Raji (cell line): ENCODE measurements around the gene BBS1.
A peak's percentile ranks its signal among the peaks of the same experiment; 100 is the strongest.

Source experiments
- POLR2A ChIP-seq: IDR thresholded peaks from 2 replicates; pipeline ENCODE4 v1.6.1; 2011; ENCODE audit warnings: low read depth, low read length, control low read depth; ENCODE audit not compliant: insufficient read depth

Gene BBS1

DNA sequence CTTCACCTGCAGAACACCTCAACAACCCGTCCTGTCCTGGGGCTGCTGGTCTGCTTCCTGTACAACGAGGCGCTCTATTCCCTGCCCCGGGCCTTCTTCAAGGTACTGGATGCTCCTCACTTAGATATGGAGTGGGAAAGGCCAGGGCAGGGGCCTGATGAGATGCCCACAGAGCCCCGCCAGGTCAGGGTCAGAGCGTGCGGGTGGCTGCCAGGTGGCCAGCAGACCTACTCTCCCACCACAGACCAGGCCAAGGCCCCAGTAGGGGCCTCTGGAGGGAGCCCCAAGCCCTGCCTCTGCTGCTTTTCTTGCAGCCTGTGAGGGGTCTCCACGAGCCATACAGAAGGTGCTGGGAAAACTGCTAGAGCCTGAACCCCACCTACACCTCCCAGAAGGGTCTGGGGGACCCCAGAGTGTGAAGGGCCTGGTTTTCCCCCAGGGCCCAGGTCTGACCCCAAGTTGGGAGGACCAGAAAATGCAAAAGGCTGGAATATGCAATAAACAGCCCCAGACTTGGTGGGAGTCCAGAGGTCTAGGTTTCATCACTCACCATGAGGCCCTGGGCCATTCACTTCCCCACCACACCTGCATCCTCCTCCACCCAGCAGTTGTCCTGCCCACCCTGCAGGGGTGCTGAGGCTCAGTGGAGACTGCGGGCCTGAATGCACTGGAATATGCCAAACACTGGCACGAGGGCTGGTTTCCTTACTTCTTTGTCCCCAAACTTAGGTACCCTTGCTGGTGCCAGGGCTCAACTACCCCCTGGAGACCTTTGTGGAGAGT is 20.7 kb downstream of the BBS1 start:
- no peak for TF ChIP-seq POLR2A

DNA sequence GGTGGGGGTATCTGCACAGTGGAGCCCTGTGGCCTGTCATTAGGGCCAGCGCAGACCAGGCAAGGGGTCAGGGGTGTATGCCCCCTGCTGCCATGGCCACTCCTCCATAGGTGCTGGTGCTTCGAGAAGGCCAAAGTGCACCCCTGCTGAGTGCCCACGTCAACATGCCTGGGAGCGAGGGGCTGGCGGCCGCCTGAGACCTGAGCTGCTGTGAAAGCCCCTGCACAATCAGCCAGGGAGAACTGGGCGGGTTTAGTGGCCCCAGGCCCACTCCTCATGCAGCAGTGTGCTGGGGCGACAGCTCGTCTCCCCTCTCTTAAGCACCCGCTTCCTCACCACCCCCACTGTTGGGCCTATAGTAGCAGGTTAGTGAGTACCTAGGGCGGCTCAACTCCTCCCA is 21.4 kb downstream of the BBS1 start:
- TF ChIP-seq POLR2A: no peak

DNA sequence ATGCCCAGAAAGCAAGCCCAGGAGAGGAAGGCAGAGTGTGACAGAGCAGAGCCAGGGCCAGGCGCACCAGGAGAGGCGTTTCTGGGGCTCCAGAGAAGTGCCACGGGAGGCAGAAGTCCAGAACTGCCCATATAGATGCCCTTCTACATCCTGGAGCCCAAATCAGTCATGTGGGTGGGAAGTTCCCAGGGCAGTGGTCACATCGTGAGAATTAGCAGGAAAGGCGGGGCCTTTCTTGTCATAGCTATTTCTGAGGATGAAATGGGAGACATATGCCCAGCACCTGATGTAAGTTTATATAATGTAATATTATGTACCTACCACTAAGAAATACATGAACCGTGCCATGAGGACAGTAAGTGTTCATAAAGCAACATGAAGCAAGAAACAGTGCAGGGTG is 22.3 kb downstream of the BBS1 start:
- TF ChIP-seq POLR2A: no peak

DNA sequence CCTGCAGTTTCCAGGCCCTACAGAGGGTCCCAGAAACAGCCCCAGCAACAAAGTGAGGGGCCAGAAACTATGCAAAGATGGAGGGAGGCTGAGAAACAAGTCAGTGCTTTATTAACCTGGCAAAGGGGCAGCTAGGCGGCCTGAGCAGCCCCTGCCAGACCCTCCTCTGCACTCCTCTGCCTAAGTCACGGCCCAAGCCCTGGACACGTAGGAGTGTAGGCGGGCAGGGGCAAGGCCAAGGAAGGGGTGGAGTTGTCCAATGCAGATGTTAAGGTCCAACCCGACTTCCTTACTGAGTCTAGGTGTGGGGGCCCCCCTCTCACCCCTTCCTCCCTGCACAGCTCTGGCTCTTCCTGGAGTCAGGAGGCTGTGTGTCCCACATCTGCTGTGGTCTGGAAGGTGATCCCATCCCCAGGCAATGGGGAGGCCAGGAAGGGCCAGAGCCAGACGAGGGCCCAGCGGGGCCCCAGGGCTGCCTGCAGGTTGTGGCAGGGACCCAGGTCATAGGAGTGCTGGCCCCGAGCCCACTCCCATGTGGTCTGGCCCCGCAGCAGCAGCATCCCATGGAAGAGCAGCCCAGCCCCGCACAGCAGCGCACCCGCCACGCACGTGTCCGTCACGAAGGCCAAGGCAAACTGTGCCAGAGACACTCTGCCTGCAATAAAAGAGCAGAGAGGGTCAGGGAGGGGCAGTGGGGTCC is 28.9 kb downstream of the BBS1 start:
- TF ChIP-seq POLR2A: no peak

DNA sequence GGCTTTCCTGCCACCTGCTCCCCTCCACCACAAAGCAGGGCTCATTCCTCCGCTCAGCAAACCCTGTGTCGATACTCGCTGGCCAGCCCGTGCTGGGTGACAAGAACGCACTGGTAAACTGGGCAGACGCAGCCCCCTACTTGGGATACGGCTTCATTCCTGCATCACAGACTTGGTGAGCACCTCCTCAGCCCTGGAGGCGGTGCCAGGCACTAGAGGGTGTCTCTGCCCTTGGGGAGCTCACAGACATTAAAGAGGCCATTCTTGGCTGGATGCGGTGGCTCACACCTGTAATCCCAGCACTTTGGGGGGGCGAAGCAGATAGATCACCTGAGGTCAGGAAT is 29.4 kb downstream of the BBS1 start:
- TF ChIP-seq POLR2A: no peak

DNA sequence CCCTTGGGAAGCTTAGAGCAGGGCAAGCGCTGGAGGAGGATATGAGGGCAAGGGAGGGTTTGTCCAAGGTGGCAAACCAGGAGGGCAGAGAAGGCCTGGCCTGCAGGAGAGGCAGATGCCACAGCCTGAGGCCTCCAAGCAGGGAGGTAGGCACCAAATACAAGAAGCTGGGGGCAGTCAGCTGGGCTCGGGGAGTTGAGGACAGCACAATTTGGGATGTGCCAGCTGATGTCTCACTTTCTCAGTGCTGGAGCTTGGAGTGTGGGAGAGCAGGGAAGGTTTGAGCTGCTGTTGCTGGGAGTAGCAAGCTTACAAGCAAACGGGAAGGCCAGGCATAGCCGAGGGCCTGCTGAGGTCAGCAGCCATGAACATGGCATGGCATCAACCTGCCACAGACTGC is 31.5 kb downstream of the BBS1 start:
- no peak for TF ChIP-seq POLR2A

DNA sequence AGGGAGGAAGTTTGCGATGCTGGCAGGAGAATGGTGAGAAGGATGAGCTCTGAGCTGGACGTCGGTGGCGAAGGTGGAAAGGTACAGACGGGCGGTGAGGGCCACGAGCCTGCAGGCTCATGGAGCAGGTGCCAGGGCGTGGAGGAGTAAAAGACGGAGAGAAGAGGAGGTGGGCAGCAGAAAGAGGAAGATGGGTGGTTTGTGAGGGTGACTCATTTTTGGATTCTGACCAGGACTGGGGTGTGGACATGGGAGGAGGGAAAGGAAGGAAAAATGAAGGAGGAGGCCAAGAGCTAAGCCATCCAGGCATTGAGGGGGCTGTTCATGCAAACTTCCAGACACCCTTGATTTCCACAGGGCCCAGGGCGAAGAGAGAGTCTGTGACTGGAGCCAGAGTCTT is 31.9 kb downstream of the BBS1 start:
- no peak for TF ChIP-seq POLR2A

DNA sequence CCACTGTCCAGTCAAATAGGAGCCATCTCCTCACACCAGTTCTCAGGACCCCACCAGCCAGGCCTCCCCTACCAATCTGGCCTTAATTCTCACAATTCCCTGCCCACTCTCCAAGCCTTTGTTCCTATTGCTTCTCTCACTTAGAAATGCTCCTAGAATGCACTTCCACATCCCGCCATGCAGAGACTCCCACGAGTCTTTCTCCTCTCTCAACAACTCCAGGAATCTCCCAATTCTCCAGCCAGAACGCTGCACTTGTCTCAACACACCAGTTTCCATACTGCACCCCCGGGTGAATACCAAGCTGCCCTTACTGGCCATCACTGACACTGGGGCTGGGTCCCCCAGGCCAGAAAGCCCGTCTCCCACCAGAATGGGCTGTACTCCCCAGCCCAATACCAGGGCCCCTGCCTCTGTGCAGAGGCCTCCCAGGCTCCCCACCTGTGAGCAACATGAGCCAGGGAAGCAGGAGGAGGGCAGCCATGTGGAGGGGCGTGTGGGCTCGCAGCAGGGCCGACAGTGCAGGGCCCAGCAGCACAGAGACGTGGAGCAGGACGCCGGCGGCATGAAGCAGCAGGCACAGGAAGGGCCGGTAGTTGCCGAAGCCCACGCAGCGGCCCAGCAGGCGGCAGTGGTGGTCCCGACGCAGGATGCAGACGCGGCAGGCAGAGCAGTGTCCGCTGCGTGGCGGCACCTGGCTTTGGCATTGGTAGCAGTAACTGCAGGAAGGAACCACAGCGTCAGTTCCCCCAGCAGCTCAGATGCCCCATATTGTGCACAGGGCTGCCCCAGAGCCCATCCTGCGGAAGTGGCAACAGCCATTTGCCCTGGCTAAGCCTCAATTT is 33.0 kb downstream of the BBS1 start:
- no peak for TF ChIP-seq POLR2A

DNA sequence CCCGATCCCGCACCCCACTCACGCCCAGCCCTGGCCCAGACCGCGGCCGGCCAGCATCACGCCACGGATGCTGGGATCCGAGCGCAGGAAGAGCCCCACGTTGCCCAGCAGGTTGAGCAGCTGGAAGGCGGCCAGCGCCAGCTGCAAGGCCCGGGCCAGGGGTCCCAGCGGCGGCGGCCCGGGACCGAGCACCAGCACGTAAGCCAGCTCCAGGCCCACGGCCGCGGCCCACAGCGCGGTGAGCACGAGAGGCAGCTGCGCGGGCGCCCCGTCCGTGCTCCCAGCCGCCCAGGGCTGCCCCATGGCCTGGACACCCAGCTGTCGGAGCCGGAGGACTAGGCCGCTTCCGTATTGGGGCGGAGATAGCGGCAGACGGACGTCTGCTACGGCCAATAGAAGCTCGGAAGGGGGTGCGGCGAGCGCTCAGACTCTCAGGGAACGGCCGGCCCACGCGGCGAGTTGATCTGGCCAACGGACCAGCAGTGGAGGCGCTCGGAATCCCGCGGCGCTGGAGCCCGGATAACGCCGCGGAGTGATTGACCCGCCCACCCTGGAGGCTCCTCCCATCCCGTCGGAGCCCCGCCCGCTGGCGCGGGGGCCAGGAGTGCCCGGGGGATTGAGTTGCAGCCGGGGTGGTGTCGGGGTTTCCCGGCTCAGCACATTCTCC is 35.4 kb downstream of the BBS1 start, which contains the start of gene ZDHHC24:
Gene ZDHHC24 (minus strand): TSS at position 348 of the 667 bp plus-strand sequence. CDS start 45 bp downstream, at position 303.
- TF ChIP-seq POLR2A: peak; percentile 53; the same call in 1 of the 2 replicates

DNA sequence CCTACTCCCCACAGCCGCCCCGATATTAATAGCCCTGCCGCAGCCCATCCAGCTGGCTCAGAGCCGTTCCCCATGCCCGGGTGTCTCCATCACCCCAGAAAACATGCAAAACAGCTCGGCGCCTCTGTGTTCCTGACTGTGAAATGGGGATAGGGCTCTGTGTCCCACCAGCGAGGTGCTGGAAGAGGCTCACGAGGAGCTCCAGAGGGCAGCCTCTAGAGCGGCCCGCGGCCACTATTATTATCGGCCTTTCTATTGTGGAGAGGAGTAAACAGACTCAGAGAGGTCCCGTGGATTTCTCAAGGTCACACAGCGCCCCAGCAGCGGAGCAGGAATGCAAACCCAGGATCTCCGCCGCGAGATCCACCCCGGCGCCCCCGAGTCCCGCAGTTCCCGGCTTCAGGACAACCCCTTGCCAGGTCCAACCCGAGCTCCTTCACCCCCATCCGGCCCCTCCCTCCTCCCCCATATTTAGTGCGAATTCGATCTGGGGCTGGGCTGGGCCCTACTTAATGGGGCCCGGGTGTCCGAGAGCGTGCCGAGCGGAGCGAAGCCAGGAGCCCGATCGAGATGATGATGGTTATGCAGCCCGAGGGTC is 36.0 kb downstream of the BBS1 start, which contains the start of gene ACTN3:
Gene ACTN3 (plus strand): TSS at position 536 of the 598 bp plus-strand sequence. CDS start 35 bp downstream, at position 571.
- TF ChIP-seq POLR2A: no peak

DNA sequence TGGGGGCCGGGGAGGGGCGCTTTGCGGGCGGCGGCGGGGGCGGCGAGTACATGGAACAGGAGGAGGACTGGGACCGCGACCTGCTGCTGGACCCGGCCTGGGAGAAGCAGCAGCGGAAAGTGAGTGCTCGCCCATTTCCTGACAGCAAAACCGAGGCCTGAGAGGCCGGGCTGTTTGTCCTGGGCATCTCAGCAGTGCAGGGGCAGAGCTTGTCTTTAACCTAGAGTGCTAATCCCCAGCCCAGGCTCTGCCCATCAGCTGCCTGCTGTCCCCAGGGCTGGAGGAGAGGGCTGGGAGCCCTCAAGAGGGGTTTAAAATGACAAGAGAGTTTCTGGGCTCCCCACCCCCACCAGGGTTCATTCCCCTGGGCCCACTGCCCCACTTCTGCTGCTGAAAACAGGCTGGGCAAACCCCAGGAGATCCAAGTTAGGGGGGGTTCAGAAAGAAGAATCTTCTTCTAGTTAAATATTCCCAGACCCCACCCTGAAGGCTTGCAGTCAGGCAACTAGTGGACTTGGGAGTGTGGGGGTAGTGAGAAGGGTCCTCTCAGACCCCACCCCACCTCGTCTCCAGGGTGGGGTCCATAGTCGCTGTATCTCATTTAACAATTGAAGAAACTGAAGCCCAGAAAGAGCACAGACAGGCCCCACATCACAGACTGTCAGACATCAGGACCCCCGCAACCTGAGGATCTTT is 36.7 kb downstream of the BBS1 start:
- TF ChIP-seq POLR2A: no peak

DNA sequence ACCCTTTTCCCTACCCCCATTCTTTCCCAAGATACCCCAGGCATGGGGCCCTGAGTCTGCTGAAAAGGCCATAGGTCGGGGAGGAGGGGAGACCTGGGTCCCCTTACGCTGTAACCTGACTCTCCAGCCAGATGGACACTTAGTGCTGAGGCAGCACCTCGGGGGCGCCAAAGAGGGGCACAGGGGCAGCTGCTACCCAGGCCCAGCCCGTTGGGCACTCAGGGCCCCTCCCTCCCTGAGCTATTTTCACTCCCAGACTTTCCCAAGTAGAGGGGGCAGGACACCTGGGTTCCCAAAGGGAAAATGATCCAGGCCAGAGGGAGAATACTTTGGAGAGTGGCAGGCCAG is 37.2 kb downstream of the BBS1 start:
- TF ChIP-seq POLR2A: no peak

DNA sequence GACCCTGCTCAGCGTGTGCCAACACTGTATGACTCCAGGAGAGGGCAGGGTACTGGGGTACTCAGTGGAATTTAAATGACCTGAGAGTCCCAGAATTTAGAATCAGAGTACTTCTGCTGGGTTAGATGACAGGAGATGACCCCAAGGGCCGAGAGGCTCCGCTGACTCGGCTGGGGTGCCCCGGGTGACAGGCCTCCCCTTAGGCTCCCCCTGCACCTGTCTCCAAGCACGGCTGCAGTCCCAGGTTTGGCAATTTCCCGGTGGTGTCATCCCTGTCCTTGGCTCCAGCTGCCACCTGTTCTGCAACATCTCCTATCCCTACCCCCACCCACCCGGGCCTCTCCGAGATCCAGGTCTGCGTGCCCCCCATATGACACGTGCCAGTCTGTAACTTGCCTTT is 37.6 kb downstream of the BBS1 start:
- no peak for TF ChIP-seq POLR2A
